MM.1S (cell line): Measurements from ENCODE around the gene NET1.

Source experiments
- DNase-seq: peaks from one replicate; pipeline ENCODE4 v3.0.0-alpha.2; 2015
- H2AFZ ChIP-seq: fragments of 300-600 bp; sonication (generic); 2 replicates; pipeline ENCODE4 v1.6.0; 2016; ENCODE audit warnings: antibody characterized with exemption, low read length
- H3F3A ChIP-seq: fragments of 300-600 bp; sonication (generic); 2 replicates; pipeline ENCODE4 v1.6.1; 2016; ENCODE audit warnings: mild to moderate bottlenecking, antibody characterized with exemption, low read length, moderate library complexity, mixed read lengths; ENCODE audit not compliant: insufficient read depth
- H3K27ac ChIP-seq: fragments of 300-600 bp; sonication (generic); 2 replicates; pipeline ENCODE4 v1.5.1; 2016; ENCODE audit warnings: mild to moderate bottlenecking, low read length
- H3K27me3 ChIP-seq: fragments of 300-600 bp; sonication (generic); replicated peaks from 2 replicates; pipeline ENCODE4 v1.6.0; 2016; ENCODE audit warnings: low read length; ENCODE audit not compliant: insufficient read depth
- H3K36me3 ChIP-seq: fragments of 300-600 bp; sonication (generic); replicated peaks from 2 replicates; pipeline ENCODE4 v1.6.1; 2016; ENCODE audit warnings: mild to moderate bottlenecking, low read length, mixed read lengths; ENCODE audit not compliant: insufficient read depth
- H3K4me1 ChIP-seq: fragments of 300-600 bp; sonication (generic); 2 replicates; pipeline ENCODE4 v1.6.1; 2016; ENCODE audit warnings: low read length, mixed read lengths
- H3K4me2 ChIP-seq: fragments of 300-600 bp; sonication (generic); 2 replicates; pipeline ENCODE4 v1.6.0; 2016; ENCODE audit warnings: low read depth, low read length
- H3K4me3 ChIP-seq: fragments of 300-600 bp; sonication (generic); 2 replicates; pipeline ENCODE4 v1.5.1; 2016; ENCODE audit warnings: low read length, mixed read lengths
- H3K79me2 ChIP-seq: fragments of 300-600 bp; sonication (generic); 2 replicates; pipeline ENCODE4 v1.6.1; 2016; ENCODE audit warnings: mixed run types, low read length, mixed read lengths
- H3K9ac ChIP-seq: fragments of 300-600 bp; sonication (generic); 2 replicates; pipeline ENCODE4 v1.6.1; 2016; ENCODE audit warnings: low read length, mixed read lengths
- H3K9me2 ChIP-seq: fragments of 300-600 bp; sonication (generic); replicated peaks from 2 replicates; pipeline ENCODE4 v1.6.1; 2016; ENCODE audit warnings: mild to moderate bottlenecking, low read length, mixed read lengths; ENCODE audit not compliant: insufficient read depth
- H3K9me3 ChIP-seq: fragments of 300-600 bp; sonication (generic); replicated peaks from 2 replicates; pipeline ENCODE4 v1.6.1; 2016; ENCODE audit warnings: mild to moderate bottlenecking, low read length, mixed read lengths; ENCODE audit not compliant: insufficient read depth
- H4K20me1 ChIP-seq: fragments of 300-600 bp; sonication (generic); 2 replicates; pipeline ENCODE4 v1.6.1; 2016; ENCODE audit warnings: mild to moderate bottlenecking, low read length, moderate library complexity, mixed read lengths; ENCODE audit not compliant: insufficient read depth
- EZH2 ChIP-seq: fragments of 300-600 bp; sonication (generic); optimal IDR thresholded peaks from 2 replicates; pipeline ENCODE3; 2017; ENCODE audit warnings: low read depth, mild to moderate bottlenecking, antibody characterized with exemption, low read length, mixed read lengths
- EZH2phosphoT487 ChIP-seq: fragments of 300-600 bp; sonication (generic); IDR thresholded peaks from 2 replicates; pipeline ENCODE4 v1.6.1; 2018; ENCODE audit warnings: antibody characterized with exemption, low read length
- TF ChIP-seq, protein P1 (sequence below): fragments of 300-600 bp; sonication (generic); IDR thresholded peaks from 2 replicates; pipeline ENCODE4 v1.5.1; 2016; ENCODE audit warnings: antibody characterized with exemption, low read length, mixed read lengths

Gene NET1

GRCh38 chr10:5461203-5461588 is 48.8 kb downstream of the NET1 start:
- DNase-seq: no peak
- H3K9ac ChIP-seq: no peak overlapping the region
- no peaks in the 10 kb centered on the region for H3K79me2 ChIP-seq
- H3K4me1 ChIP-seq: no peaks in the 10 kb centered on the region
- H3K36me3 ChIP-seq: peaks cover 8% of the 10 kb centered on the region
- no peaks in the 10 kb centered on the region for H4K20me1 ChIP-seq
- H3K27me3 ChIP-seq: no peaks in the 10 kb centered on the region
- no peak overlapping the region for H3K4me3 ChIP-seq
- H3K9me3 ChIP-seq: no peaks in the 10 kb centered on the region
- H2AFZ ChIP-seq: no peak overlapping the region
- H3K4me2 ChIP-seq: no peak overlapping the region
- H3K27ac ChIP-seq: no peak overlapping the region
- TF ChIP-seq, protein P1, sequence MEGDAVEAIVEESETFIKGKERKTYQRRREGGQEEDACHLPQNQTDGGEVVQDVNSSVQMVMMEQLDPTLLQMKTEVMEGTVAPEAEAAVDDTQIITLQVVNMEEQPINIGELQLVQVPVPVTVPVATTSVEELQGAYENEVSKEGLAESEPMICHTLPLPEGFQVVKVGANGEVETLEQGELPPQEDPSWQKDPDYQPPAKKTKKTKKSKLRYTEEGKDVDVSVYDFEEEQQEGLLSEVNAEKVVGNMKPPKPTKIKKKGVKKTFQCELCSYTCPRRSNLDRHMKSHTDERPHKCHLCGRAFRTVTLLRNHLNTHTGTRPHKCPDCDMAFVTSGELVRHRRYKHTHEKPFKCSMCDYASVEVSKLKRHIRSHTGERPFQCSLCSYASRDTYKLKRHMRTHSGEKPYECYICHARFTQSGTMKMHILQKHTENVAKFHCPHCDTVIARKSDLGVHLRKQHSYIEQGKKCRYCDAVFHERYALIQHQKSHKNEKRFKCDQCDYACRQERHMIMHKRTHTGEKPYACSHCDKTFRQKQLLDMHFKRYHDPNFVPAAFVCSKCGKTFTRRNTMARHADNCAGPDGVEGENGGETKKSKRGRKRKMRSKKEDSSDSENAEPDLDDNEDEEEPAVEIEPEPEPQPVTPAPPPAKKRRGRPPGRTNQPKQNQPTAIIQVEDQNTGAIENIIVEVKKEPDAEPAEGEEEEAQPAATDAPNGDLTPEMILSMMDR: no peak
- TF ChIP-seq EZH2phosphoT487 (no peak), EZH2 (no peak)
- no peaks in the 10 kb centered on the region for H3K9me2 ChIP-seq
- H3F3A ChIP-seq: no peaks in the 10 kb centered on the region

GRCh38 chr10:5461914-5462840 is 49.8 kb downstream of the NET1 start:
- H3K9me2 ChIP-seq: no peaks in the 10 kb centered on the region
- no peaks in the 10 kb centered on the region for H3K9me3 ChIP-seq
- no peaks in the 10 kb centered on the region for H3F3A ChIP-seq
- no peak overlapping the region for H3K9ac ChIP-seq
- no peak overlapping the region for H3K4me3 ChIP-seq
- TF ChIP-seq EZH2 (no peak), EZH2phosphoT487 (no peak)
- TF ChIP-seq, protein P1: no peak
- H3K4me2 ChIP-seq: no peak overlapping the region
- no peak overlapping the region for H3K27ac ChIP-seq
- no peaks in the 10 kb centered on the region for H3K79me2 ChIP-seq
- no peaks in the 10 kb centered on the region for H4K20me1 ChIP-seq
- no peaks in the 10 kb centered on the region; the same call in 1 of the 2 replicates for H3K36me3 ChIP-seq
- no peaks in the 10 kb centered on the region for H3K4me1 ChIP-seq
- no peak overlapping the region for H2AFZ ChIP-seq
- no peaks in the 10 kb centered on the region for H3K27me3 ChIP-seq
- no peak for DNase-seq

DNA sequence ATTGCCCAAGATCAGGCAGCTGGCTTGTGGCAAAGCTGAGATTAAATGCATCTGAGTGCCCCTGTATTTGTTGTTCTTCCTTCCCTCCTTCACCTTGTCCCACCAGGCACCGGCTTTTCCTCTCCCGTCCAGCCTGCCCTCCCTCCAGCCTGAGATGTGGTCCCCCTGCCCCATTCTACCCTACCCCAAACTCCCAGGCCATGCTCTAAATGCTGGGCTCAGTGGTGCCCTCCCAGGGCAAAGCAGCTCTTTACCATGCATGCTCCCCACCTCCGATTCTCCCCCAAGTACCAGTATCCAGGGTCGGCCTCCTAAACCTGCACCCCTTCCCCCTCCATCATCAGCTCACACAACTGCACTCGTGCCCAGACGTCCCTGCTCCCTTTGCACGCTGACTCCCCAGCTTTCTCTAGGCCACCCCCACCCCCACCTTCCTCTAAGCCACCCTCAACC is 50.5 kb downstream of the NET1 start:
- no peaks in the 10 kb centered on the region for H3F3A ChIP-seq
- H3K79me2 ChIP-seq: no peaks in the 10 kb centered on the region
- H3K27me3 ChIP-seq: no peaks in the 10 kb centered on the region
- no peaks in the 10 kb centered on the region for H3K36me3 ChIP-seq
- H3K4me1 ChIP-seq: no peaks in the 10 kb centered on the region
- no peak overlapping the region for H3K4me3 ChIP-seq
- H3K4me2 ChIP-seq: no peak overlapping the region
- H3K9ac ChIP-seq: no peak overlapping the region
- H4K20me1 ChIP-seq: no peaks in the 10 kb centered on the region
- no peaks in the 10 kb centered on the region for H3K9me3 ChIP-seq
- no peaks in the 10 kb centered on the region for H3K9me2 ChIP-seq
- no peak overlapping the region for H2AFZ ChIP-seq
- DNase-seq: no peak
- no peak overlapping the region for H3K27ac ChIP-seq
- TF ChIP-seq EZH2phosphoT487: no peak
- TF ChIP-seq, protein P1: no peak
- no peak for TF ChIP-seq EZH2
